Right cardiac atrium (tissue), 5 donors: ENCODE results near the gene NPY. TPM values are rescaled to one million over a fixed set of nuclear protein-coding genes. Genes with fewer than 3 reads are reported as not detected.
A peak's percentile ranks its signal among the peaks of the same experiment; 100 is the strongest.
"Not testable (repeated sequence)": the region's sequence is repeated elsewhere in the genome, so short reads cannot be mapped to it uniquely, and the experiment has no call there.

Experiments used
- ATAC-seq, 2 donors: fragments of 200-7000 bp; cut with Tn5 transposase; one replicate each; pipeline versions ENCODE4 v1.8.0 to v1.9.1; 2020; ENCODE audit warnings: moderate library complexity in 2 of 2, mild to moderate bottlenecking in 1 of 2
- DNase-seq, 3 donors: peaks; one replicate each; pipeline ENCODE4 v3.0.0-alpha.2; 2020
- H3K27ac ChIP-seq: one replicate; pipeline ENCODE4 v1.5.1; 2013; ENCODE audit warnings: mild to moderate bottlenecking, low read length, control low read depth, moderate library complexity
- H3K27me3 ChIP-seq: one replicate; pipeline ENCODE4 v1.6.1; 2013; ENCODE audit not compliant: control insufficient read depth, insufficient read depth
- H3K4me1 ChIP-seq: one replicate; pipeline ENCODE4 v1.6.1; 2013; ENCODE audit warnings: low read length; ENCODE audit not compliant: control insufficient read depth, insufficient read depth
- H3K4me3 ChIP-seq: one replicate; pipeline ENCODE4 v1.5.1; 2013; ENCODE audit warnings: low read length, control low read depth
- H3K9me3 ChIP-seq: one replicate; pipeline ENCODE4 v1.6.1; 2013; ENCODE audit warnings: low read length; ENCODE audit not compliant: control insufficient read depth
- WGBS: extraction: QIAGEN DNeasy Blood & Tissue Kit; methylation state at CpG from one replicate; pipeline ENCODE4 v1.1.7; 2013; 5-methylcytosine and 5-hydroxymethylcytosine counted together
- intact Hi-C, 4 donors: fragments of 100-400 bp; cut with DNase I; formaldehyde crosslinking; loops; one replicate each; pipeline versions ENCODE4 v1.11.0 to v1.14.0; 2022 to 2023
- long read RNA-seq, 4 donors: library from polyadenylated mRNA; unstranded; transcript quantifications; one replicate each; pipeline ENCODE4 v2.0.0, GENCODE V29; 2020 to 2021
- polyA plus RNA-seq: library from polyadenylated mRNA; stranded (reverse); fragments of 200-250 nt; gene quantifications from one replicate; pipeline ENCODE4 v1.2.3, GENCODE V29; 2013
- total RNA-seq, 4 donors: library from RNA; stranded (reverse); fragmentation: NEBNext Ultra II Directional; extraction: Animal tissue kit (Norgen Biotek cat#: 25700); gene quantifications; one replicate each; pipeline ENCODE4 v1.2.1, GENCODE V29; 2021
- donor health status: healthy with polysubstance abuse.
- donor health status: DM: no; HTN: yes; CAD: no.
- donor health status: DM: no; HTN: no; CAD: no.
- donor health status: DM: no; HTN: yes; CAD: no; lungs with severe emphysema.
- donor health status: DM: yes; HTN: yes; CAD: no.

Gene NPY
- total RNA-seq (not detected), polyA plus RNA-seq (1.9 TPM)
- long read RNA-seq, donor 1 = 0 reads
- long read RNA-seq, donor 2 = 0 reads
- long read RNA-seq, donor 3 = 0 reads
- long read RNA-seq, donor 4 = 0 reads

DNA sequence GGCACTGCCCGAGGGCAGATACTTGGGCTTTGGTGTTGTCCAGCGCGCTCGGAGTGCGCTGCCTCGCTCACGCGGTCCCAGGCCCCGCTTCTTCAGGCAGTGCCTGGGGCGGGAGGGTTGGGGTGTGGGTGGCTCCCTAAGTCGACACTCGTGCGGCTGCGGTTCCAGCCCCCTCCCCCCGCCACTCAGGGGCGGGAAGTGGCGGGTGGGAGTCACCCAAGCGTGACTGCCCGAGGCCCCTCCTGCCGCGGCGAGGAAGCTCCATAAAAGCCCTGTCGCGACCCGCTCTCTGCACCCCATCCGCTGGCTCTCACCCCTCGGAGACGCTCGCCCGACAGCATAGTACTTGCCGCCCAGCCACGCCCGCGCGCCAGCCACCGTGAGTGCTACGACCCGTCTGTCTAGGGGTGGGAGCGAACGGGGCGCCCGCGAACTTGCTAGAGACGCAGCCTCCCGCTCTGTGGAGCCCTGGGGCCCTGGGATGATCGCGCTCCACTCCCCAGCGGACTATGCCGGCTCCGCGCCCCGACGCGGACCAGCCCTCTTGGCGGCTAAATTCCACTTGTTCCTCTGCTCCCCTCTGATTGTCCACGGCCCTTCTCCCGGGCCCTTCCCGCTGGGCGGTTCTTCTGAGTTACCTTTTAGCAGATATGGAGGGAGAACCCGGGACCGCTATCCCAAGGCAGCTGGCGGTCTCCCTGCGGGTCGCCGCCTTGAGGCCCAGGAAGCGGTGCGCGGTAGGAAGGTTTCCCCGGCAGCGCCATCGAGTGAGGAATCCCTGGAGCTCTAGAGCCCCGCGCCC is at the start of gene NPY:
Gene NPY, plus strand, starts transcription at position 294 of the 802 bp plus-strand sequence. CDS start 1,051 bp downstream, outside the sequence.
- DNase-seq = peak in 1 of 3 donors; percentile 21
- peak in 1 of 2 donors; percentile 16 for ATAC-seq
- 1% methylated on average over 73 of the region's 73 CpGs for WGBS
- Histone ChIP-seq H3K27ac (no peak within 1 kb of the TSS), H3K4me1 (no peaks in the 10 kb centered on the region), H3K27me3 (no peaks in the 10 kb centered on the region), H3K9me3 (no peaks in the 10 kb centered on the region), H3K4me3 (no peak within 1 kb of the TSS)
- intact Hi-C loops = no loop called here

DNA sequence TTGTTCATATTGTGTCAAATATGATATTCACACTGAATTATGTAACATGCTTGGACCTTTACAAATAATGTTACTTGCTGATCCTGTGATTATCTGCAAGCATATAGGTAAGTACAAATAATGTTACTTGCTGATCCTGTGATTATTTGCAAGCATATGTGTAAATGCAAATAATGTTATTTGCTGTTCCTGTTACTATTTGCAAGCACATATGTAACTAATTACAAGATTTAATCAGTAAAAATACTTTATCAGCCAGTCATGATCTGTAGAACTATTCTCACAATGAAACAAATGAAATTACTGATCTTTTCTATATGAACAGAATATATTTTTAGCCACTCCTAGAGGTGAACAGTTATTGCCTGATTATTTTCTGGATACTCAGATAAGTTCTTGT is 44.7 kb upstream of the NPY start:
- ATAC-seq (no peak), DNase-seq (no peak)
- no peaks in the 10 kb centered on the region for H3K27me3 ChIP-seq
- H3K4me1 ChIP-seq = no peaks in the 10 kb centered on the region
- intact Hi-C loops = no loop called here
- H3K9me3 ChIP-seq = no peaks in the 10 kb centered on the region
- no peak overlapping the region for H3K27ac ChIP-seq
- no peak overlapping the region for H3K4me3 ChIP-seq

- ATAC-seq (no peak), DNase-seq (no peak)
- WGBS = 87% methylated on average over 5 of the region's 5 CpGs
- Histone ChIP-seq H3K4me3 (no peak overlapping the region), H3K27me3 (no peaks in the 10 kb centered on the region), H3K27ac (no peak overlapping the region), H3K4me1 (no peaks in the 10 kb centered on the region), H3K9me3 (no peaks in the 10 kb centered on the region)
- intact Hi-C loops = no loop called here
Observed at GRCh38 chr7:24241206-24241605, 42.8 kb upstream of the NPY start.

- no peaks in the 10 kb centered on the region for H3K27me3 ChIP-seq
- no peaks in the 10 kb centered on the region for H3K4me1 ChIP-seq
- H3K4me3 ChIP-seq = no peak overlapping the region
- intact Hi-C loops = no loop called here
- no peak overlapping the region for H3K27ac ChIP-seq
- no peaks in the 10 kb centered on the region for H3K9me3 ChIP-seq
- 90% methylated on average over 2 of the region's 2 CpGs for WGBS
- DNase-seq (no peak), ATAC-seq (no peak)
Observed at GRCh38 chr7:24244554-24244953, 39.4 kb upstream of the NPY start.

- no peak overlapping the region for H3K27ac ChIP-seq
Observed at GRCh38 chr7:24245362-24245761, 38.6 kb upstream of the NPY start.

DNA sequence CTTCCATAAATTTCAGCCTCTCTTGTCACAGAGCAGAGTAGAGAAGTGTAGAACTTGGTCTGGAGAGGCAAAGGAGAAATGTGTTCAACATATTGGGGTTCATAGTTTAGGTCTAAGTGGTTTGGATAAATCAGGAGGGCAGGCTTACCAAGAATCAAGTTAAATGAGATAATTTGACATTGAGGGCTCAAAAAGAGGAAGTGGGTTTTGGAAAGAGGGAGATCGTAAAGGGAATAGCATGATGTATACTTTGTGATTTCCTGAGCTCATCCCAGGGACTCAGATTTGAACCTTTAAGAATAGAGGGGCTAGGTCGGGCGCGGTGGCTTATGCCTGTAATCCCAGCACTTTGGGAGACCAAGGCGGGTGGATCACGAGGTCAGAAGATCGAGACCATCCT is 34.7 kb upstream of the NPY start:
- H3K9me3 ChIP-seq = no peaks in the 10 kb centered on the region
- no peak overlapping the region for H3K27ac ChIP-seq
- intact Hi-C loops = no loop called here
- H3K4me1 ChIP-seq = no peaks in the 10 kb centered on the region
- no peak overlapping the region for H3K4me3 ChIP-seq
- no peaks in the 10 kb centered on the region for H3K27me3 ChIP-seq
- ATAC-seq (no peak), DNase-seq (no peak)
- WGBS = 91% methylated on average over 7 of the region's 7 CpGs

More at GRCh38 chr7:24245362-24245761, 38.6 kb upstream of the NPY start:
- Histone ChIP-seq H3K9me3 (no peaks in the 10 kb centered on the region), H3K4me3 (no peak overlapping the region), H3K4me1 (no peaks in the 10 kb centered on the region), H3K27me3 (no peaks in the 10 kb centered on the region)
- DNase-seq (no peak), ATAC-seq (no peak)
- intact Hi-C loops = no loop called here

- no peak overlapping the region for H3K4me3 ChIP-seq
- no peak overlapping the region for H3K27ac ChIP-seq
- ATAC-seq (no peak), DNase-seq (no peak)
- no peaks in the 10 kb centered on the region for H3K27me3 ChIP-seq
- no peaks in the 10 kb centered on the region for H3K9me3 ChIP-seq
- H3K4me1 ChIP-seq = no peaks in the 10 kb centered on the region
- 63% methylated on average over 2 of the region's 2 CpGs for WGBS
- intact Hi-C loops = loop anchor here in 1 of 4 donors (5.0 kb wide), 1 partner anchor 51 kb away; no protein-coding TSS in a partner anchor
Observed at GRCh38 chr7:24251568-24251967, 32.4 kb upstream of the NPY start.

DNA sequence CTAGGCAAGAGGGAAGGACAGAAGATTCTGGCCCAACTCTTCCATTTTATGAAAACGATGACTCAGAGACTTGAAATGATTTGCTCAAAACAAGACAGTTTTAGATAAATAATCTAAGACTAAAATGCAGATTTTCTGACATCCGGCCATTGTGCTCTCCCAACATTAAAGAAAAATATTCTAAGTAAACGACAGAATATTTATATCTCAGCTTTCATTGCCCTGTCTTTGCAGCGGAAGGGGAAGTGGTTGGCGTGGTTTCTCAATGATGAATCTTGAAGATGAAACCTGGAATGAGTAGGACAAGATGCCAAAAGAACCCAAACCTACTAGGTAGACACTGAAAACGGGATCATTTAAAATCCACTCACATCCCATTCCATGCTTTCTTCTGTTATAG is 28.9 kb upstream of the NPY start:
- H3K27me3 ChIP-seq = no peaks in the 10 kb centered on the region
- H3K27ac ChIP-seq = no peak overlapping the region
- no peak overlapping the region for H3K4me3 ChIP-seq
- no peak for DNase-seq
- intact Hi-C loops = no loop called here
- 63% methylated on average over 6 of the region's 6 CpGs for whole genome bisulfite sequencing
- H3K9me3 ChIP-seq = no peaks in the 10 kb centered on the region
- ATAC-seq = no peak
- no peaks in the 10 kb centered on the region for H3K4me1 ChIP-seq

DNA sequence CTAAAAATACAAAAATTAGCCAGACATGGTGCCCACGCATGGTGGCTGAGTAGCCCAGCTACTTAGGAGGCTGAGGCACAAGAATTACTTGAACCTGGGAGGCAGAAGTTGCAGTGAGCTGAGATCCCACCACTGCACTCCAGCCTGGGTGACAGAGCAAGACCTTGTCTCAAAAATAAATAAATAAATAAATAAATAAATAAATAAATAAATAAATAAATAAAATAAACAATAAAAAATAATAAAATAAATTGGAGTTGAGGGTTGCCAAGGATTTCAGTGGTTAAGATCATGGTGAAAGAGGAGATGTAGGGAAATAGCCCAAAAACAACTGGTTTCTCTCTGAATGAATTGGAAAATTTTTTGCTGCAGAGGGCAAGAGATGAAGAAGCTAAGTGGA is 25.7 kb upstream of the NPY start:
- H3K27me3 ChIP-seq, H3K4me3 ChIP-seq, DNase-seq, H3K4me1 ChIP-seq, intact Hi-C loops, ATAC-seq, H3K27ac ChIP-seq, H3K9me3 ChIP-seq: not testable (repeated sequence)
- WGBS = 90% methylated on average over 1 of the region's 1 CpG

- Histone ChIP-seq H3K27me3 (no peaks in the 10 kb centered on the region), H3K4me1 (no peaks in the 10 kb centered on the region), H3K9me3 (no peaks in the 10 kb centered on the region), H3K27ac (no peak overlapping the region), H3K4me3 (no peak overlapping the region)
- intact Hi-C loops = no loop called here
- WGBS = 51% methylated on average over 4 of the region's 4 CpGs
- ATAC-seq (no peak), DNase-seq (no peak)
Observed at GRCh38 chr7:24271938-24272337, 12.1 kb upstream of the NPY start.

DNA sequence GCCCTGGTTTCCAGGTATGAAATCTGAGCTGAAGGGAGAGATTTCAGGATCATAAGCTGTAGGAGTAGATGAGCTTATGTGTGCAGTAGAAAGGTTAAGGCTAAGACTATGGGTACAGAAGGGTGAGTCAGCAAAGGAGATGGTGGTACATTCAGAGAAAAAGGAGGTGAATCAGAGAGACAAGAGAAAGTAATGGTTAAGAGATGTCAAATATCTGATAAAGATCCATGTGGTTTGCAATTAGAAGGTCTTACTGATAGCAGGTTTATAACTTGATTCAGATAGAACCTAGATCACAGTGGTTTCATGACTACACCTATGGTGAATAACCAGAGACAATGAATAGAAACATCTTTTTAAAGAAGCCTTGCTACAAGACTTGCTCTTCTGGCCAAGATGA is 4.5 kb upstream of the NPY start:
- no peak for ATAC-seq
- no peak overlapping the region for H3K27ac ChIP-seq
- no peaks in the 10 kb centered on the region for H3K4me1 ChIP-seq
- no peak overlapping the region for H3K4me3 ChIP-seq
- no peak for DNase-seq
- no peaks in the 10 kb centered on the region for H3K9me3 ChIP-seq
- intact Hi-C loops = no loop called here
- no peaks in the 10 kb centered on the region for H3K27me3 ChIP-seq

GRCh38 chr7:24283554-24283896 is 465 bp upstream of the NPY start:
- 6% methylated on average over 19 of the region's 19 CpGs for WGBS

More at GRCh38 chr7:24283554-24283896, 465 bp upstream of the NPY start:
- no peak overlapping the region for H3K27ac ChIP-seq
- no peak overlapping the region for H3K4me3 ChIP-seq
- H3K4me1 ChIP-seq = no peaks in the 10 kb centered on the region
- no peaks in the 10 kb centered on the region for H3K27me3 ChIP-seq
- H3K9me3 ChIP-seq = no peaks in the 10 kb centered on the region
- no peak for DNase-seq
- intact Hi-C loops = no loop called here
- ATAC-seq = no peak
